Thyroid gland (tissue), 4 donors: ENCODE data around the gene FASN. TPM values are rescaled to one million over a fixed set of nuclear protein-coding genes. Genes with fewer than 3 reads are reported as not detected.

Experiments used
- DNase-seq, 2 donors: peaks; one replicate each; pipeline ENCODE4 v3.0.0-alpha.2; 2019
- H3K27ac ChIP-seq, 3 donors: fragments of 200-600 bp; sonication (generic); 1 replicate in 2 of 3; 2 replicates in 1 of 3; pipeline ENCODE4 v1.5.1; 2016 to 2019; ENCODE audit warnings: mild to moderate bottlenecking in 1 of 3, moderate library complexity in 1 of 3
- H3K27me3 ChIP-seq: fragments of 200-600 bp; sonication (generic); one replicate; pipeline ENCODE4 v1.5.1; 2019
- H3K36me3 ChIP-seq, 2 donors: fragments of 200-600 bp; sonication (generic); one replicate each; pipeline ENCODE4 v1.5.1; 2016 to 2019
- H3K4me1 ChIP-seq, 2 donors: fragments of 200-600 bp; sonication (generic); one replicate each; pipeline ENCODE4 v1.5.1; 2017 to 2019
- H3K4me3 ChIP-seq, 3 donors: fragments of 200-600 bp; sonication (generic); replicated peaks in 1 of 3; 1 replicate in 2 of 3; 2 replicates in 1 of 3; pipeline ENCODE4 v1.5.1; 2016; ENCODE audit warnings: mild to moderate bottlenecking in 1 of 3
- H3K9me3 ChIP-seq: fragments of 200-600 bp; sonication (generic); one replicate; pipeline ENCODE4 v1.5.1; 2017
- CTCF ChIP-seq, 6 experiments: fragments of 200-600 bp in 3 of 6; fragments of 450-650 bp in 3 of 6; sonication (generic) in 3 of 6; IDR thresholded peaks; one replicate each; pipeline ENCODE4 v1.5.1; 2016 to 2019; ENCODE audit warnings: antibody characterized with exemption in 6 of 6, mild to moderate bottlenecking in 2 of 6, inconsistent platforms in 1 of 6, moderate library complexity in 1 of 6
- POLR2A ChIP-seq, 2 donors: fragments of 450-650 bp; IDR thresholded peaks; one replicate each; pipeline ENCODE4 v1.6.1; 2017; ENCODE audit warnings: antibody characterized with exemption in 2 of 2, mild to moderate bottlenecking in 2 of 2, moderate library complexity in 1 of 2
- WGBS, 2 donors: methylation state at CpG; one replicate each; pipeline ENCODE4 v1.1.5; 2017; 5-methylcytosine and 5-hydroxymethylcytosine counted together
- intact Hi-C: fragments of 100-400 bp; cut with DNase I; formaldehyde crosslinking; loops from one replicate; pipeline ENCODE4 v1.15.1; 2023
- total RNA-seq, 4 donors: library from RNA; depleted of rRNA; stranded (reverse); fragments of >200 nt; gene quantifications; one replicate each; pipeline ENCODE4 v1.2.3, GENCODE V29; 2016

Gene FASN
- total RNA-seq, 4 donors from 2014 or later, result 23.5 to 92.5 (median 77.3) TPM

DNA sequence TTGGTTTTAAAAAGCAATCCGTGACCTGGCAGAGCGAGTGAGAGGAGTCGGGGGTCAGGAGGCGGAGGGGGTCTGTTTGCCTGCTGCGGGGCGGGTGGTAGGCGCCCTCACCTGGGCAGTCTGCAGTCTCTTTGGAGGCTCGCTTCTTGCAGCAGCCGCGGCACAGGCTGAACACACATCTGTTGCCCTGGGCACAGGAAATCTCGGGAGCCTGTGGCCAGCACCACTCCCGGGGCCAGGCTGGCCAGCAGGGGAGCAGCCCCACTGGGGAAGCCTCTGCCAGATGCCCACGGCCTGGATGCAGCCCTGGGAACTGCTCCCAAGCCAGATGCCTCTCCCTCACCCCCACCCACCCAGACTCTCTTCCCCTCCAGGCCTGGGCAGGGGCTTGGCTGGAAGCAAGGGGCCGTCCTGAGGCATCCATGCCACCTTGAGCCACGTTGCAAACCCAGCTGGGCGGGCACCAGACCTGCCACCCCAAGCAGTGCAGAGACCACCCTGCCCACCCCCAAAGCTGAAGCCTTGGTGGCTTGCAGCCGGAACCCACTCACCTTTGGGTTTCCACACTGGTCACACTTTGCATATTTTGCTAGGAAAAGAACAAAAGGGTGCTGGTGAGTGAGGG, 39.7 kb downstream of the FASN start:
- Histone ChIP-seq H3K27me3 (no peaks in the 10 kb centered on the region), H3K4me3 (no peak overlapping the region), H3K9me3 (no peaks in the 10 kb centered on the region), H3K36me3 (peaks cover 59 to 67% of the 10 kb centered on the region in 2 donors), H3K27ac (no peak overlapping the region), H3K4me1 (peaks cover 0 to 2% of the 10 kb centered on the region in 2 donors)
- intact Hi-C loops, result no loop called here
- WGBS, 2 donors, result 84 to 87% methylated on average over 14 to 17 of the region's 17 CpGs
- TF ChIP-seq POLR2A (IDR thresholded peaks at IDR 0.05), result no peak
- no peak for TF ChIP-seq CTCF (IDR thresholded peaks at IDR 0.05)
- no peak for DNase-seq

- no peaks in the 10 kb centered on the region for H3K27me3 ChIP-seq
- no peaks in the 10 kb centered on the region for H3K9me3 ChIP-seq
- H3K4me1 ChIP-seq, result peaks cover 10 to 12% of the 10 kb centered on the region in 2 donors
- DNase-seq, result no peak
- no peak for TF ChIP-seq POLR2A (IDR thresholded peaks at IDR 0.05)
- no peak overlapping the region for H3K4me3 ChIP-seq
- intact Hi-C loops, result no loop called here
- H3K27ac ChIP-seq, result no peak overlapping the region
- WGBS, 2 donors, result 82 to 90% methylated on average over 16 to 25 of the region's 29 CpGs
- peaks cover 58 to 59% of the 10 kb centered on the region in 2 donors for H3K36me3 ChIP-seq
Observed at GRCh38 chr17:82056729-82057621, 41.1 kb downstream of the FASN start.

- WGBS, 2 donors, result 92 to 93% methylated on average over 20 to 25 of the region's 28 CpGs
- no peaks in the 10 kb centered on the region for H3K27me3 ChIP-seq
- H3K36me3 ChIP-seq, result peaks cover 54% of the 10 kb centered on the region in 2 donors
- H3K27ac ChIP-seq, result no peak overlapping the region
- intact Hi-C loops, result no loop called here
- peaks cover 10 to 12% of the 10 kb centered on the region in 2 donors for H3K4me1 ChIP-seq
- TF ChIP-seq POLR2A (IDR thresholded peaks at IDR 0.05), result no peak
- no peak for TF ChIP-seq CTCF (IDR thresholded peaks at IDR 0.05)
- DNase-seq, result no peak
- no peak overlapping the region for H3K4me3 ChIP-seq
- no peaks in the 10 kb centered on the region for H3K9me3 ChIP-seq
Observed at GRCh38 chr17:82055965-82056728, 41.9 kb downstream of the FASN start.

GRCh38 chr17:82055023-82055964, 42.7 kb downstream of the FASN start:
- Histone ChIP-seq H3K27ac (no peak overlapping the region), H3K9me3 (no peaks in the 10 kb centered on the region), H3K4me1 (peaks cover 17% of the 10 kb centered on the region in 2 donors), H3K27me3 (no peaks in the 10 kb centered on the region), H3K36me3 (peaks cover 45 to 47% of the 10 kb centered on the region in 2 donors), H3K4me3 (no peak overlapping the region)
- 83 to 86% methylated on average over 13 to 15 of the region's 26 CpGs for WGBS, 2 donors
- no peak for TF ChIP-seq POLR2A (IDR thresholded peaks at IDR 0.05)
- no peak for TF ChIP-seq CTCF (IDR thresholded peaks at IDR 0.05)
- DNase-seq, result no peak
- intact Hi-C loops, result no loop called here
